K562 (cell line): ENCODE results near the gene SIGMAR1. TPM values are rescaled to one million over a fixed set of nuclear protein-coding genes. Genes with fewer than 3 reads are reported as not detected.

Source experiments
- ATAC-seq: fragments of 200-7000 bp; cut with Tn5 transposase; 3 replicates; pipeline ENCODE4 v1.9.1; 2020; ENCODE audit warnings: moderate library complexity
- BruUV-seq: library from RNA; stranded (reverse); fragments of 400-500 nt; replicated peaks from 2 replicates; lab custom pipeline; 2021; lab: Mats Ljungman, UMichigan
- CTCF ChIA-PET: fragments of 300-600 bp; formaldehyde crosslinking; extraction: SDS; loops from one replicate; lab custom pipeline; 2021; ENCODE audit warnings: low intra/inter-chr PET ratio; lab: Yijun Ruan, JAX
- POLR2A ChIA-PET: fragments of 300-600, 350-650 bp; sonication (Branson Sonifier 250); formaldehyde crosslinking; extraction: SDS; loops from one replicate; lab custom pipeline; 2021; ENCODE audit warnings: antibody characterized with exemption, inconsistent platforms; lab: Yijun Ruan, JAX
- DNase-seq, 4 experiments: peaks; one replicate each; pipeline versions ENCODE4 v3.0.0 to v3.0.0-alpha.2; 2011 to 2018; ENCODE audit warnings: low spot score in 3 of 4, mixed read lengths in 3 of 4; ENCODE audit errors: extremely low read depth in 1 of 4
- FAIRE-seq: peaks from 2 replicates; lab custom pipeline; 2011; peaks lifted over from hg19 to GRCh38; lab: Jason Lieb, UNC
- H2AFZ ChIP-seq: 2 replicates; pipeline ENCODE4 v1.6.0; 2011; ENCODE audit warnings: low read depth, low read length, control low read depth, inconsistent platforms
- H3K27ac ChIP-seq: fragments of 200-600 bp; 3 replicates; pipeline ENCODE4 v1.8.0; 2011; ENCODE audit warnings: low read depth, mild to moderate bottlenecking, control low read depth, inconsistent platforms, low read length, moderate library complexity, mixed read lengths; ENCODE audit errors: extremely low read depth
- H3K27me3 ChIP-seq, 2 experiments: fragments of 300-600 bp in 1 of 2; 2 replicates in 1 of 2; 3 replicates in 1 of 2; pipeline versions ENCODE4 v1.6.0 to v1.8.0; 2011; ENCODE audit warnings: inconsistent platforms in 2 of 2, low read length in 2 of 2, mild to moderate bottlenecking in 1 of 2, mixed read lengths in 1 of 2, moderate library complexity in 1 of 2; ENCODE audit not compliant: control insufficient read depth in 2 of 2, insufficient read depth in 2 of 2
- H3K36me3 ChIP-seq: fragments of 300-600 bp; 3 replicates; pipeline ENCODE4 v1.8.0; 2011; ENCODE audit warnings: mild to moderate bottlenecking, low read length, inconsistent platforms; ENCODE audit not compliant: control insufficient read depth, insufficient read depth
- H3K4me1 ChIP-seq, 2 experiments: fragments of 200-600 bp in 1 of 2; replicated peaks in 1 of 2; 2 replicates in 1 of 2; 3 replicates in 1 of 2; pipeline versions ENCODE4 v1.5.1 to v1.8.0; 2011; ENCODE audit warnings: inconsistent platforms in 2 of 2, low read length in 2 of 2, mild to moderate bottlenecking in 1 of 2, mixed read lengths in 1 of 2, moderate library complexity in 1 of 2; ENCODE audit not compliant: control insufficient read depth in 2 of 2, insufficient read depth in 2 of 2
- H3K4me2 ChIP-seq: 2 replicates; pipeline ENCODE4 v1.6.1; 2011; ENCODE audit warnings: low read length, control low read depth, inconsistent platforms, mixed read lengths; ENCODE audit not compliant: insufficient read depth
- H3K4me3 ChIP-seq: fragments of 200-600 bp; sonication (generic), shearing (Covaris generic); 2 replicates; pipeline ENCODE4 v1.5.1; 2016; ENCODE audit warnings: control low read depth, inconsistent platforms
- H3K79me2 ChIP-seq: fragments of 200-600 bp; 3 replicates; pipeline ENCODE4 v1.8.0; 2011; ENCODE audit warnings: low read length, inconsistent platforms; ENCODE audit not compliant: control insufficient read depth, insufficient read depth
- H3K9ac ChIP-seq, 2 experiments: 2 replicates each; pipeline versions ENCODE4 v1.6.0 to v1.6.1; 2011; ENCODE audit warnings: low read depth in 2 of 2, low read length in 2 of 2, control low read depth in 1 of 2, inconsistent platforms in 1 of 2, mild to moderate bottlenecking in 1 of 2, mixed read lengths in 1 of 2; ENCODE audit not compliant: insufficient read depth in 1 of 2
- H3K9me1 ChIP-seq: one replicate; pipeline ENCODE4 v1.6.0; 2011; ENCODE audit warnings: inconsistent platforms, mild to moderate bottlenecking, low read length, moderate library complexity; ENCODE audit not compliant: control insufficient read depth, insufficient read depth
- H3K9me3 ChIP-seq: replicated peaks from 2 replicates; pipeline ENCODE4 v1.5.1; 2011; ENCODE audit warnings: low read depth, low read length, inconsistent platforms; ENCODE audit not compliant: control insufficient read depth, insufficient read depth
- H4K20me1 ChIP-seq: replicated peaks from 2 replicates; pipeline ENCODE4 v1.6.1; 2011; ENCODE audit warnings: low read length, inconsistent platforms, mixed read lengths; ENCODE audit not compliant: control insufficient read depth, insufficient read depth
- CBX8 ChIP-seq: fragments of 200-600 bp; sonication (generic); IDR thresholded peaks from 2 replicates; pipeline ENCODE4 v1.6.1; 2012; ENCODE audit warnings: borderline replicate concordance, mixed run types, low read depth, mild to moderate bottlenecking, moderate library complexity, mixed read lengths, low read length, control low read depth, inconsistent platforms; ENCODE audit not compliant: poor library complexity, severe bottlenecking; ENCODE audit errors: extremely low read depth
- EGR1 ChIP-seq: fragments of 450-650 bp; conservative IDR thresholded peaks from 2 replicates; pipeline ENCODE4 v1.6.1; 2017; ENCODE audit warnings: mild to moderate bottlenecking
- GATAD2B ChIP-seq: fragments of 450-650 bp; IDR thresholded peaks from 2 replicates; pipeline ENCODE4 v1.6.1; 2017; ENCODE audit warnings: mild to moderate bottlenecking, borderline replicate concordance
- HCFC1 ChIP-seq: IDR thresholded peaks from 2 replicates; pipeline ENCODE4 v1.6.1; 2012; ENCODE audit warnings: low read depth, low read length, improper control_type of control experiment
- KAT2B ChIP-seq: IDR thresholded peaks from one replicate; pipeline ENCODE4 v1.6.1; 2012; ENCODE audit warnings: low read depth, mild to moderate bottlenecking, control low read depth, inconsistent platforms, low read length, moderate library complexity
- RAD21 ChIP-seq, 2 experiments: fragments of 250-450 bp in 1 of 2; fragments of 450-650 bp in 1 of 2; sonication (Bioruptor Pico) in 1 of 2; formaldehyde crosslinking in 1 of 2; IDR thresholded peaks in 1 of 2; conservative IDR thresholded peaks in 1 of 2; 2 replicates each; pipeline versions ENCODE4 v1.4.0 to v1.8.0; 2020 to 2022; ENCODE audit warnings: mild to moderate bottlenecking in 2 of 2, moderate library complexity in 1 of 2
- SMC3 ChIP-seq: conservative IDR thresholded peaks from 2 replicates; pipeline ENCODE4 v1.6.1; 2011; ENCODE audit warnings: low read depth, low read length, improper control_type of control experiment; ENCODE audit not compliant: insufficient read depth
- XRCC5 ChIP-seq: fragments of 200-400 bp; formaldehyde crosslinking; IDR thresholded peaks from 2 replicates; pipeline ENCODE4 v1.6.1; 2017; ENCODE audit warnings: low read depth, mild to moderate bottlenecking, low read length
- ZNF224 ChIP-seq: sonication (generic); formaldehyde crosslinking; IDR thresholded peaks from 2 replicates; pipeline ENCODE4 v1.8.0; 2022; ENCODE audit warnings: mild to moderate bottlenecking, missing genetic modification reagents
- WGBS: fragments of 100-300 bp; shearing (Covaris generic); methylation state at CpG from one replicate; pipeline ENCODE4 v1.1.6; 2016; ENCODE audit warnings: low coverage, mixed read lengths; ENCODE audit not compliant: insufficient coverage; ENCODE audit errors: missing lambda C conversion rate; 5-methylcytosine and 5-hydroxymethylcytosine counted together
- in situ Hi-C: fragments of 300-500 bp; cut with MboI; formaldehyde crosslinking; loops from 4 replicates; pipeline ENCODE4 v1.15.0; 2018; ENCODE audit warnings: inconsistent platforms, mixed read lengths
- intact Hi-C: fragments of 100-400 bp; cut with micrococcal nuclease; formaldehyde crosslinking; loops from 2 replicates; pipeline ENCODE4 v1.14.2; 2022
- polyA plus RNA-seq, 8 experiments: library from polyadenylated mRNA; depleted of rRNA in 4 of 8; stranded (reverse) in 5 of 8; unstranded in 3 of 8; fragments of >200 nt; fragmentation: Nextera tagmentation in 2 of 8; fragmentation: Illumina TruSeq in 1 of 8; extraction: Ambion mirVana in 2 of 8; extraction: Trizol in 1 of 8; gene quantifications; 2 replicates each; pipeline versions ENCODE4 v1.2.1 to v1.2.3, GENCODE V29; 2011 to 2014; ENCODE audit warnings: inconsistent platforms in 1 of 8, missing spikeins in 1 of 8
- total RNA-seq, 7 experiments: library from RNA; depleted of rRNA in 6 of 7; stranded (reverse); fragments of >200 nt in 6 of 7; fragmentation: Illumina TruSeq in 2 of 7; extraction: Trizol in 2 of 7; gene quantifications; 2 replicates each; pipeline versions ENCODE4 v1.2.1 to v1.2.3, GENCODE V29; 2011 to 2021; ENCODE audit warnings: low replicate concordance in 1 of 7
- TF ChIP-seq, protein P1 (sequence below): sonication (generic); formaldehyde crosslinking; IDR thresholded peaks from 2 replicates; pipeline ENCODE4 v1.8.0; 2022; ENCODE audit warnings: missing genetic modification reagents, mild to moderate bottlenecking, moderate library complexity, borderline replicate concordance
- TF ChIP-seq, protein P2 (sequence below): fragments of 450-650 bp; IDR thresholded peaks from 2 replicates; pipeline ENCODE4 v1.6.1; 2016; ENCODE audit warnings: antibody characterized with exemption

Gene SIGMAR1
- total and polyA plus RNA-seq, 9 of the 15 experiments (the other 6 are each of a cell fraction or from before 2014, with no cell fraction given), result 6.9 to 80.0 (median 35.2) TPM

DNA sequence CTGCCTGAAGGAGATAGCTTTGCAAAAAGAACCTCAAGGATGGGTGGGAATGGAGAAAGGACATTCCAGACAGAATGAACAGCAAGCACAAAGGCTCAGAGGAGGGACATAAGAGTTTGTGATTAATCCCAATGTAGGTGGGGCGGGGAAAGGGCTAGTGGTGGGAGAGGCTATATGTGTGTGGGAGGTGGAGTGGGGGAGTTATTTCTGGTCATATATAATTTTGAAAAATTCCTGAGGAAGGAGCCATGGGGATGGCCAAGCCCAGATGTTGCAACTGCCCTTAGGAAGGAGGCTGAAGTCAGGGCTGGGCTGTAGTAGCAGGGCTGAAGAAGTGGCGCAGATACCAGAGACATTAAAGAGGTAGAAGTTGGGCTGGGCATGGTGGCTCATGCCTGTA lies 38.3 kb upstream of the SIGMAR1 start:
- no peak for ATAC-seq

DNA sequence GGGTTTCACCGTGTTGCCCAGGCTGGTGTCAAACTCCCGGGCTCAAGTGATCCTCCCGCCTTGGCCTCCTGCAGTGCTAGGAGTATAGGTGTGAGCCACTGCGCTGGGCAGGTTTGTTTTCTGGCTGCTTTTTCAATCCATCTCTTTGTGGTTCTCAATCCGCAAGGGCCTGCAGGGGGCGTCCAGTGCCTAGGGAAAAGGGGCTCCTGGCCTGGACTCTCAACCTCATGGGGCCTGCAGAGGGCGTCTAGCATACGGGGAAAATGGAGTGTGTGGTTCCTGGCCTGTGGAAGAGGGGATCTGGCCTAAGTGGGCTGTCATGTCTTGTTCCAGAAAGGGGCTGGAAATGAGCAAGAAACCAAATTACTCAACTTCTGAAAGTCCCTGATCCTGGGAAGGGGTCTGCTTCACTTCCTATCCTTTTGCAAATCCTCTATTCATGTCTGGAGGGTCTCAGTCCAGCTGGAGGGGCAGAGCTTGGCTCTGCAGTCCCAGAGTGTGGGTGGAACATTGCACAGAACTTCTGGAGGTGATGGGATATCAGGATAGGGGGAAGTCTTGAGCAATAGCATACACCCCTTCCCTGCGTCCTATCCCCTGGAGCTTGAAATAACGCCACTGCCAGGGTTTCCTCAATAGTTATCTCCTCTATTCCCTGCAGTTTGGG lies 37.6 kb upstream of the SIGMAR1 start:
- intact Hi-C loops (loop anchor here (1.0 kb wide), 1 partner anchor 27 kb away; no protein-coding TSS in a partner anchor), in situ Hi-C loops (no loop called here)
- peak; percentile 91 for FAIRE-seq
- H3K36me3 ChIP-seq, result no peaks in the 10 kb centered on the region
- no peaks in the 10 kb centered on the region for H3K9me1 ChIP-seq
- H3K4me2 ChIP-seq, result no peak overlapping the region
- H3K27me3 ChIP-seq, result no peaks in the 10 kb centered on the region
- no peaks in the 10 kb centered on the region for H3K79me2 ChIP-seq
- POLR2A ChIA-PET, result interaction anchor here (1.1 kb wide), 2 partner anchors 12 to 23 kb away, joined by 3 read pairs; no protein-coding TSS in a partner anchor
- DNase-seq, result peak; percentile 68 to 85 (median 76)
- no peak overlapping the region for H3K27ac ChIP-seq
- BruUV-seq, result no TSS peak
- ATAC-seq, result peak; percentile 100
- no peaks in the 10 kb centered on the region for H3K9me3 ChIP-seq
- H4K20me1 ChIP-seq, result no peaks in the 10 kb centered on the region
- H3K4me1 ChIP-seq, result peaks cover 0 to 4% of the 10 kb centered on the region in 2 experiments; a peak in 1 of 5 replicates
- H2AFZ ChIP-seq, result peak overlapping the region; percentile 76
- H3K9ac ChIP-seq, result no peak overlapping the region; a peak in 1 of 4 replicates
- H3K4me3 ChIP-seq, result no peak overlapping the region
- 26% methylated on average over 8 of the region's 10 CpGs for WGBS
- CTCF ChIA-PET, result interaction anchor here (0.6 to 3.1 kb wide), 2 partner anchors 27 to 1240 kb away, joined by 6 to 20 read pairs; no protein-coding TSS in a partner anchor
- no peak for TF ChIP-seq GATAD2B
- peak; percentile 64 for TF ChIP-seq SMC3
- peak; percentile 91 for TF ChIP-seq XRCC5
- peak; percentile 40 for TF ChIP-seq HCFC1
- peak; percentile 88 for TF ChIP-seq KAT2B
- TF ChIP-seq, protein P1, sequence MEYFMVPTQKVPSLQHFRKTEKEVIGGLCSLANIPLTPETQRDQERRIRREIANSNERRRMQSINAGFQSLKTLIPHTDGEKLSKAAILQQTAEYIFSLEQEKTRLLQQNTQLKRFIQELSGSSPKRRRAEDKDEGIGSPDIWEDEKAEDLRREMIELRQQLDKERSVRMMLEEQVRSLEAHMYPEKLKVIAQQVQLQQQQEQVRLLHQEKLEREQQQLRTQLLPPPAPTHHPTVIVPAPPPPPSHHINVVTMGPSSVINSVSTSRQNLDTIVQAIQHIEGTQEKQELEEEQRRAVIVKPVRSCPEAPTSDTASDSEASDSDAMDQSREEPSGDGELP (CRISPR knock-in tag), result peak; percentile 34; the same call in 1 of the 2 replicates
- TF ChIP-seq CBX8, result no peak
- TF ChIP-seq, protein P2, sequence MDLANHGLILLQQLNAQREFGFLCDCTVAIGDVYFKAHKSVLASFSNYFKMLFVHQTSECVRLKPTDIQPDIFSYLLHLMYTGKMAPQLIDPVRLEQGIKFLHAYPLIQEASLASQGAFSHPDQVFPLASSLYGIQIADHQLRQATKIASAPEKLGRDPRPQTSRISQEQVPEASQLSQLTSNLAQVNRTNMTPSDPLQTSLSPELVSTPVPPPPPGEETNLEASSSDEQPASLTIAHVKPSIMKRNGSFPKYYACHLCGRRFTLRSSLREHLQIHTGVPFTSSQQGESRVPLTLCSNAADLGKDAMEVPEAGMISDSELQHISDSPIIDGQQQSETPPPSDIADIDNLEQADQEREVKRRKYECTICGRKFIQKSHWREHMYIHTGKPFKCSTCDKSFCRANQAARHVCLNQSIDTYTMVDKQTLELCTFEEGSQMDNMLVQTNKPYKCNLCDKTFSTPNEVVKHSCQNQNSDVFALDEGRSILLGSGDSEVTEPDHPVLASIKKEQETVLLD, result no peak
- TF ChIP-seq RAD21 (CRISPR knock-in tag; conservative IDR thresholded peaks at IDR 0.05 in 1 of 2, IDR thresholded peaks at IDR 0.05 in 1 of 2), result peak; percentile 48 to 76

More for the DNA sequence above, 38.3 kb upstream of the SIGMAR1 start:
- Histone ChIP-seq H3K9me1 (no peaks in the 10 kb centered on the region), H3K36me3 (no peaks in the 10 kb centered on the region), H3K4me2 (no peak overlapping the region), H3K79me2 (no peaks in the 10 kb centered on the region), H3K4me1 (peaks cover 0 to 2% of the 10 kb centered on the region in 2 experiments; a peak in 1 of 5 replicates)
- 93% methylated on average over 2 of the region's 2 CpGs for WGBS
- TF ChIP-seq EGR1 (0 out of 2 replicates have a peak, but pooled peaks have one; percentile 6), ZNF224 (no peak)
- TF ChIP-seq, all 486 proteins: peak for 1
- Histone ChIP-seq H3K9ac (no peak overlapping the region), H2AFZ (no peak overlapping the region), H3K9me3 (no peaks in the 10 kb centered on the region), H3K4me3 (no peak overlapping the region), H3K27me3 (no peaks in the 10 kb centered on the region), H3K27ac (no peak overlapping the region), H4K20me1 (no peaks in the 10 kb centered on the region)
- POLR2A ChIA-PET, result no interaction called here
- in situ Hi-C loops (no loop called here), intact Hi-C loops (loop anchor here (1.0 kb wide), 1 partner anchor 26 kb away; no protein-coding TSS in a partner anchor)
- BruUV-seq, result no TSS peak
- DNase-seq, result peak in 2 of 4 experiments; percentile 27 to 30
- no peak for FAIRE-seq
- CTCF ChIA-PET, result interaction anchor here (0.5 to 3.1 kb wide), 2 partner anchors 26 to 36 kb away, joined by 3 to 20 read pairs; no protein-coding TSS in a partner anchor
